K562 (cell line): Measurements from ENCODE around the gene ZNF319.

Experiments
- MTA2 ChIP-seq: fragments of 450-650 bp; IDR thresholded peaks from 2 replicates; pipeline ENCODE4 v1.6.1; 2016; ENCODE audit warnings: low read depth
- NCOR1 ChIP-seq: fragments of 450-650 bp; IDR thresholded peaks from 2 replicates; pipeline ENCODE4 v1.6.1; 2016; ENCODE audit warnings: mild to moderate bottlenecking, moderate library complexity
- POLR2AphosphoS5 ChIP-seq: IDR thresholded peaks from 2 replicates; pipeline ENCODE4 v1.6.1; 2011; ENCODE audit warnings: mild to moderate bottlenecking, low read depth, low read length, moderate library complexity; ENCODE audit not compliant: control insufficient read depth, insufficient read depth
- TAF1 ChIP-seq: IDR thresholded peaks from 2 replicates; pipeline ENCODE4 v1.6.1; 2011; ENCODE audit warnings: mild to moderate bottlenecking, low read length, moderate library complexity; ENCODE audit not compliant: insufficient read depth, control insufficient read depth, severe bottlenecking; ENCODE audit errors: extremely low read depth
- TF ChIP-seq, protein P1 (sequence below): sonication (generic); formaldehyde crosslinking; IDR thresholded peaks from 2 replicates; pipeline ENCODE4 v1.8.0; 2022; ENCODE audit warnings: missing genetic modification reagents, mild to moderate bottlenecking, borderline replicate concordance

DNA sequence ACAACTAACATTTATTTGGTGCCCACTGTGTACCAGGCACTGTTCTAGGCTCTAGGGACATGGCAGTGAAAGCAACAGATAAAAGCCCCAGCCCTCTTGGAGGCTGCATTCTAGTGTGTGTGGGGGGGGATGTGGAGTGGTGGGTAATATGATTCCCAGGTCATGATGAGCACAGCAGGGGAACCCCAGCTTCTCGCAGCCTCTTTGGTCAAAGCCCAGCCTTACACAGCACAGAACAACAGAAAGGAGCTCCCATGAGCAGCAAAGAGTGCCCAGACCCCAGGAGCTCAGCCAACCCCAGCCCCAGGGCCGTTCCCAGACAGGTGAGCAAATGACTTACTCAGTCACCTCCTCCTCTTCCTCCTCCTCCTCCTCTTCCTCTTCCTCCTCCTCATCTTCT lies 51.5 kb downstream of the ZNF319 start:
- TF ChIP-seq, protein P1, sequence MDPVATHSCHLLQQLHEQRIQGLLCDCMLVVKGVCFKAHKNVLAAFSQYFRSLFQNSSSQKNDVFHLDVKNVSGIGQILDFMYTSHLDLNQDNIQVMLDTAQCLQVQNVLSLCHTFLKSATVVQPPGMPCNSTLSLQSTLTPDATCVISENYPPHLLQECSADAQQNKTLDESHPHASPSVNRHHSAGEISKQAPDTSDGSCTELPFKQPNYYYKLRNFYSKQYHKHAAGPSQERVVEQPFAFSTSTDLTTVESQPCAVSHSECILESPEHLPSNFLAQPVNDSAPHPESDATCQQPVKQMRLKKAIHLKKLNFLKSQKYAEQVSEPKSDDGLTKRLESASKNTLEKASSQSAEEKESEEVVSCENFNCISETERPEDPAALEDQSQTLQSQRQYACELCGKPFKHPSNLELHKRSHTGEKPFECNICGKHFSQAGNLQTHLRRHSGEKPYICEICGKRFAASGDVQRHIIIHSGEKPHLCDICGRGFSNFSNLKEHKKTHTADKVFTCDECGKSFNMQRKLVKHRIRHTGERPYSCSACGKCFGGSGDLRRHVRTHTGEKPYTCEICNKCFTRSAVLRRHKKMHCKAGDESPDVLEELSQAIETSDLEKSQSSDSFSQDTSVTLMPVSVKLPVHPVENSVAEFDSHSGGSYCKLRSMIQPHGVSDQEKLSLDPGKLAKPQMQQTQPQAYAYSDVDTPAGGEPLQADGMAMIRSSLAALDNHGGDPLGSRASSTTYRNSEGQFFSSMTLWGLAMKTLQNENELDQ (CRISPR knock-in tag) = no peak
- TF ChIP-seq POLR2AphosphoS5 (no peak), MTA2 (no peak), NCOR1 (no peak), TAF1 (no peak)
